PC-9 (cell line): ENCODE data around the gene HSD3B7. TPM values are rescaled to one million over a fixed set of nuclear protein-coding genes. Genes with fewer than 3 reads are reported as not detected.

Source experiments
- BruUV-seq: library from RNA; stranded (reverse); fragments of 400-500 nt; replicated peaks from 2 replicates; lab custom pipeline; 2021; lab: Mats Ljungman, UMichigan
- CTCF ChIA-PET: fragments of 300-600 bp; sonication (Branson Sonifier 250); formaldehyde crosslinking; loops from one replicate; lab custom pipeline; 2022; ENCODE audit warnings: antibody characterized with exemption; lab: Charles Lee
- POLR2A ChIA-PET: fragments of 300-600 bp; sonication (Branson Sonifier 250); formaldehyde crosslinking; loops from one replicate; lab custom pipeline; 2022; ENCODE audit warnings: antibody characterized with exemption; ENCODE audit not compliant: unreplicated experiment; lab: Charles Lee
- DNase-seq, 2 experiments: peaks; one replicate each; pipeline versions ENCODE4 v3.0.0 to v3.0.0-alpha.2; 2015 to 2022; ENCODE audit warnings: mixed read lengths in 1 of 2
- H2AFZ ChIP-seq: fragments of 200-600 bp; sonication (generic); 2 replicates; pipeline ENCODE4 v1.8.1; 2017; ENCODE audit warnings: antibody characterized with exemption
- H3F3A ChIP-seq: fragments of 200-600 bp; sonication (generic); 2 replicates; pipeline ENCODE4 v1.8.1; 2017; ENCODE audit warnings: antibody characterized with exemption, mild to moderate bottlenecking, low read depth; ENCODE audit not compliant: insufficient read depth
- H3K27ac ChIP-seq: fragments of 200-600 bp; sonication (generic); 2 replicates; pipeline ENCODE4 v1.6.1; 2016; ENCODE audit warnings: mixed run types
- H3K27me3 ChIP-seq: fragments of 200-600 bp; sonication (generic); 2 replicates; pipeline ENCODE4 v1.6.1; 2016; ENCODE audit warnings: low read depth, mixed run types; ENCODE audit not compliant: insufficient read depth
- H3K36me3 ChIP-seq: fragments of 200-600 bp; sonication (generic); 2 replicates; pipeline ENCODE4 v1.6.1; 2016; ENCODE audit warnings: low read depth, mixed run types
- H3K4me1 ChIP-seq: fragments of 200-600 bp; sonication (generic); replicated peaks from 2 replicates; pipeline ENCODE4 v1.6.1; 2016; ENCODE audit warnings: mixed run types; ENCODE audit not compliant: insufficient read depth
- H3K4me2 ChIP-seq: fragments of 200-600 bp; sonication (generic); 2 replicates; pipeline ENCODE4 v1.6.1; 2017; ENCODE audit warnings: mixed run types
- H3K4me3 ChIP-seq: fragments of 200-600 bp; sonication (generic); 2 replicates; pipeline ENCODE4 v1.6.1; 2016; ENCODE audit warnings: mixed run types
- H3K79me2 ChIP-seq: fragments of 200-600 bp; sonication (generic); 2 replicates; pipeline ENCODE4 v1.6.1; 2017; ENCODE audit warnings: low read depth, mixed run types
- H3K9me2 ChIP-seq: fragments of 200-600 bp; sonication (generic); 2 replicates; pipeline ENCODE4 v1.8.1; 2017; ENCODE audit warnings: mild to moderate bottlenecking; ENCODE audit not compliant: insufficient read depth
- H3K9me3 ChIP-seq: fragments of 200-600 bp; sonication (generic); 2 replicates; pipeline ENCODE4 v1.8.1; 2016; ENCODE audit warnings: low read depth; ENCODE audit not compliant: insufficient read depth
- H4K20me1 ChIP-seq: fragments of 200-600 bp; sonication (generic); 2 replicates; pipeline ENCODE4 v1.8.1; 2017; ENCODE audit not compliant: insufficient read depth
- CTCF ChIP-seq: fragments of 200-600 bp; sonication (generic); conservative IDR thresholded peaks from 2 replicates; pipeline ENCODE4 v1.6.1; 2017; ENCODE audit warnings: mixed run types, antibody characterized with exemption, mild to moderate bottlenecking, moderate library complexity
- EZH2 ChIP-seq: fragments of 200-600 bp; sonication (generic); IDR thresholded peaks from 2 replicates; pipeline ENCODE4 v1.8.0; 2017; ENCODE audit warnings: antibody characterized with exemption, low read depth
- intact Hi-C: fragments of 100-400 bp; cut with micrococcal nuclease; formaldehyde crosslinking; loops from one replicate; pipeline ENCODE4 v1.10.0; 2022; ENCODE audit not compliant: unreplicated experiment
- total RNA-seq: library from RNA; stranded (reverse); gene quantifications from 2 replicates; pipeline ENCODE4 v1.2.3, GENCODE V29; 2021

The HSD3B7 gene
- total RNA-seq, 1 experiment from 2014 or later: 34.8 TPM

- H3K79me2 ChIP-seq: no peaks in the 10 kb centered on the region
- H3F3A ChIP-seq: peaks cover 17% of the 10 kb centered on the region; the same call in 1 of the 2 replicates
- H3K4me1 ChIP-seq: peaks cover 10% of the 10 kb centered on the region
- H4K20me1 ChIP-seq: no peaks in the 10 kb centered on the region
- H3K9me2 ChIP-seq: no peaks in the 10 kb centered on the region
- no TSS peak for BruUV-seq
- no peak for DNase-seq
- no peak overlapping the region for H2AFZ ChIP-seq
- no peaks in the 10 kb centered on the region for H3K27me3 ChIP-seq
- intact Hi-C loops: no loop called here
- no peaks in the 10 kb centered on the region for H3K36me3 ChIP-seq
- no peak overlapping the region for H3K4me2 ChIP-seq
- H3K9me3 ChIP-seq: no peaks in the 10 kb centered on the region
- ChIA-PET POLR2A (interaction anchor here (0.7 kb wide), 1 partner anchor 42 kb away, joined by 8 read pairs; no protein-coding TSS in a partner anchor), CTCF (no interaction called here)
- H3K4me3 ChIP-seq: no peak overlapping the region
- H3K27ac ChIP-seq: no peak overlapping the region
- TF ChIP-seq CTCF (no peak), EZH2 (no peak)
Measured at GRCh38 chr16:31004658-31005057, 19.7 kb downstream of the HSD3B7 start.

GRCh38 chr16:31005350-31006085 lies 20.5 kb downstream of the HSD3B7 start:
- ChIA-PET POLR2A (no interaction called here), CTCF (no interaction called here)
- Histone ChIP-seq H3F3A (peaks cover 14% of the 10 kb centered on the region; the same call in 1 of the 2 replicates), H3K27ac (no peak overlapping the region), H3K36me3 (no peaks in the 10 kb centered on the region), H2AFZ (no peak overlapping the region), H3K9me2 (no peaks in the 10 kb centered on the region), H3K4me3 (no peak overlapping the region), H3K79me2 (no peaks in the 10 kb centered on the region), H3K27me3 (no peaks in the 10 kb centered on the region), H3K4me1 (peaks cover 10% of the 10 kb centered on the region), H3K4me2 (no peak overlapping the region), H4K20me1 (no peaks in the 10 kb centered on the region), H3K9me3 (no peaks in the 10 kb centered on the region)
- DNase-seq: no peak
- BruUV-seq: no TSS peak
- intact Hi-C loops: no loop called here
- TF ChIP-seq EZH2 (no peak), CTCF (no peak)

- H3F3A ChIP-seq: peaks cover 14% of the 10 kb centered on the region; the same call in 1 of the 2 replicates
- H3K9me2 ChIP-seq: no peaks in the 10 kb centered on the region
- H4K20me1 ChIP-seq: no peaks in the 10 kb centered on the region
- H3K4me1 ChIP-seq: peaks cover 10% of the 10 kb centered on the region
- H3K27ac ChIP-seq: no peak overlapping the region
- H3K4me2 ChIP-seq: no peak overlapping the region
- H3K36me3 ChIP-seq: no peaks in the 10 kb centered on the region
- no peaks in the 10 kb centered on the region for H3K79me2 ChIP-seq
- ChIA-PET CTCF (no interaction called here), POLR2A (interaction anchor here (0.6 kb wide), 1 partner anchor 56 kb away, joined by 8 read pairs; no protein-coding TSS in a partner anchor)
- DNase-seq: no peak
- no TSS peak for BruUV-seq
- TF ChIP-seq CTCF: no peak
- TF ChIP-seq EZH2: no peak
- intact Hi-C loops: no loop called here
- H2AFZ ChIP-seq: no peak overlapping the region
- H3K27me3 ChIP-seq: peaks cover 3% of the 10 kb centered on the region; the same call in 1 of the 2 replicates
- no peaks in the 10 kb centered on the region for H3K9me3 ChIP-seq
- H3K4me3 ChIP-seq: no peak overlapping the region
Measured at GRCh38 chr16:31006086-31006385, 21.0 kb downstream of the HSD3B7 start.
